Large intestine (tissue), 3 donors: Measurements from ENCODE around the gene BCAS3. TPM values are rescaled to one million over a fixed set of nuclear protein-coding genes. Genes with fewer than 3 reads are reported as not detected.

Source experiments
- DNase-seq, 2 donors: peaks; one replicate each; pipeline versions ENCODE4 v3.0.0 to v3.0.0-alpha.2; 2013
- H3K27ac ChIP-seq: one replicate; pipeline ENCODE4 v1.5.1; 2013; ENCODE audit warnings: low read length
- H3K27me3 ChIP-seq: 2 replicates; pipeline ENCODE4 v1.6.1; 2013; ENCODE audit warnings: low read length; ENCODE audit not compliant: control insufficient read depth, insufficient read depth
- H3K36me3 ChIP-seq: 2 replicates; pipeline ENCODE4 v1.6.1; 2013; ENCODE audit warnings: low read length; ENCODE audit not compliant: control insufficient read depth, insufficient read depth
- H3K4me1 ChIP-seq: one replicate; pipeline ENCODE4 v1.6.1; 2013; ENCODE audit warnings: low read length; ENCODE audit not compliant: control insufficient read depth, insufficient read depth
- H3K4me3 ChIP-seq: one replicate; pipeline ENCODE4 v1.5.1; 2013; ENCODE audit warnings: low read length
- H3K9me3 ChIP-seq: one replicate; pipeline ENCODE4 v1.6.1; 2013; ENCODE audit warnings: mild to moderate bottlenecking, low read depth, low read length, moderate library complexity; ENCODE audit not compliant: control insufficient read depth
- WGBS: methylation state at CpG from one replicate; pipeline ENCODE4 v1.1.5; 2013; ENCODE audit warnings: low lambda C conversion rate; ENCODE audit not compliant: insufficient coverage; 5-methylcytosine and 5-hydroxymethylcytosine counted together
- polyA plus RNA-seq: library from polyadenylated mRNA; unstranded; fragments of 120-200 nt; gene quantifications from one replicate; pipeline ENCODE4 v1.2.1, GENCODE V29; 2013

BCAS3 gene
- polyA plus RNA-seq, 1 donor, result 9.7 TPM

- no CpG with 5 or more reads among the region's 3 CpGs for WGBS
- DNase-seq, result peak in 1 of 2 donors; percentile 2
- no peak overlapping the region for H3K27ac ChIP-seq
- H3K4me3 ChIP-seq, result no peak overlapping the region
- no peaks in the 10 kb centered on the region for H3K36me3 ChIP-seq
- no peaks in the 10 kb centered on the region for H3K4me1 ChIP-seq
- no peaks in the 10 kb centered on the region for H3K27me3 ChIP-seq
- H3K9me3 ChIP-seq, result no peaks in the 10 kb centered on the region
Observed at GRCh38 chr17:60704170-60704569, 26.5 kb downstream of the BCAS3 start.

- Histone ChIP-seq H3K9me3 (no peaks in the 10 kb centered on the region), H3K27me3 (no peaks in the 10 kb centered on the region), H3K4me3 (no peak overlapping the region), H3K4me1 (no peaks in the 10 kb centered on the region), H3K36me3 (peaks cover 2% of the 10 kb centered on the region), H3K27ac (no peak overlapping the region)
- 20% methylated on average over 1 of the region's 2 CpGs for WGBS
- DNase-seq, result no peak
Observed at GRCh38 chr17:60712675-60713074, 35.0 kb downstream of the BCAS3 start.

- Histone ChIP-seq H3K4me3 (no peak overlapping the region), H3K27ac (no peak overlapping the region), H3K4me1 (no peaks in the 10 kb centered on the region), H3K27me3 (no peaks in the 10 kb centered on the region), H3K36me3 (peaks cover 2% of the 10 kb centered on the region), H3K9me3 (no peaks in the 10 kb centered on the region)
- no peak for DNase-seq
- WGBS, result no CpG with 5 or more reads among the region's 2 CpGs
Observed at GRCh38 chr17:60713608-60714007, 36.0 kb downstream of the BCAS3 start.

DNA sequence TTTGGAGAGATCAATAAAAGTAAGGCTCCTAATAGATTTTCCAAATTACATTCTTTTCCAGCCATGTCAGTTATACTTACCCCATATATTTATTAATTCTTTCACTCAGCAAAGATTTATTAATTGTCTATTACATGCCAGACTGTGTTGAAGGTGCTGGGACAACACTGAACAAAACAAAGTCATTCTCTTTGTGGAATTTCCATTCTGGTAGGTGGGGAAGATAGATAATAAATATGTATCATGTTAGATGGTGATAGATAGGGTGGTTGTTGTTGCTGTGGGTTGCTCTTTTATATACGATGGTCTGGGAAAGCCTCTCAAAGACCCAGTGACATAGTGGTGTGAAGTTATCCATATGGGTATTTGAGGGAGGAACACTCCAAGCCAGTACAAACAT is 39.1 kb downstream of the BCAS3 start:
- no peak for DNase-seq
- Histone ChIP-seq H3K27ac (no peak overlapping the region), H3K9me3 (no peaks in the 10 kb centered on the region), H3K36me3 (no peaks in the 10 kb centered on the region), H3K4me1 (no peaks in the 10 kb centered on the region), H3K27me3 (no peaks in the 10 kb centered on the region), H3K4me3 (no peak overlapping the region)
- WGBS, result no CpG with 5 or more reads among the region's 1 CpG

DNA sequence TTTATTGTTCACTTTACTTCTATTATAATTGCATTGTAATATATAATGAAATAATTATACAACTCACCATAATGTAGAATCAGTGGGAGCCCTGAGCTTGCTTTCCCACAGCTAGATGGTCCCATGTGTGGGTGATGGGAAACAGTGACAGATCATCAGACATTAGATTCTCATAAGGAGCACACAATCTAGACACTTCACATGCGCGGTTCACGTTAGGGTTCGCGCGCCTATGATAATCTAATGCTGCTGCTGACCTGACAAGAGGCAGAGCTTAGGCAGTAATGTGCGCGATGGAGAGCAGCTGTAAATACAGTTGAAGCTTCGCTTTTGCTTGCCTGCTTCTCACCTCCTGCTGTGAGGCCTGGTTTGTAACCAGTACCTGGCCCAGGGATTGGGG is 40.2 kb downstream of the BCAS3 start:
- H3K4me3 ChIP-seq, result no peak overlapping the region
- H3K9me3 ChIP-seq, result no peaks in the 10 kb centered on the region
- no peaks in the 10 kb centered on the region for H3K4me1 ChIP-seq
- DNase-seq, result no peak
- no peaks in the 10 kb centered on the region for H3K36me3 ChIP-seq
- H3K27ac ChIP-seq, result no peak overlapping the region
- no peaks in the 10 kb centered on the region for H3K27me3 ChIP-seq
- 87% methylated on average over 3 of the region's 9 CpGs for WGBS

GRCh38 chr17:60720763-60721531 is 43.3 kb downstream of the BCAS3 start:
- no CpG with 5 or more reads among the region's 5 CpGs for whole genome bisulfite sequencing
- Histone ChIP-seq H3K27me3 (no peaks in the 10 kb centered on the region), H3K4me1 (no peaks in the 10 kb centered on the region)

GRCh38 chr17:60724647-60725046 is 47.0 kb downstream of the BCAS3 start:
- Histone ChIP-seq H3K27ac (no peak overlapping the region), H3K36me3 (no peaks in the 10 kb centered on the region), H3K27me3 (no peaks in the 10 kb centered on the region), H3K9me3 (no peaks in the 10 kb centered on the region), H3K4me3 (no peak overlapping the region), H3K4me1 (no peaks in the 10 kb centered on the region)
- DNase-seq, result no peak

More at GRCh38 chr17:60720763-60721531, 43.3 kb downstream of the BCAS3 start:
- DNase-seq, result peak; percentile 24 to 39
- H3K4me3 ChIP-seq, result no peak overlapping the region
- no peaks in the 10 kb centered on the region for H3K9me3 ChIP-seq
- H3K27ac ChIP-seq, result no peak overlapping the region
- no peaks in the 10 kb centered on the region for H3K36me3 ChIP-seq

DNA sequence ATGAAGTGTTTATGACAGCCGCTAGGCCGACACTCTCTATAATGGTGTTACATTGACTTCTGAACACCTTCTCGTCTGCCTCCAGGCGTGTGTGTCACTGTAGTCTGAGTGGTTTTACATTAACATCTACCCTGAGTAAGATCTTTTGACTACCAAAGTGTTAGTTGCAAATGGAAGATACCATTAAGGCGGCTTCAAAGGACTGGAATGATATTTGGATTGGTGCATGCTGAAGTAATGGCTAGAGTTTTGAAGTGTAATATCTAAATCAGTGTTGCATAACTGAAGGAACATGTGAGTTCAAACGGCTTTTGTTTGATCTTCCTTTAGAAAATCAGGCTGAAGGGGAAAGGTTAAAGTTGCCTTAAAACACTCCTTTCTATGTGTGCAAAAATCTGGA is 52.2 kb downstream of the BCAS3 start:
- WGBS, result 0% methylated on average over 1 of the region's 6 CpGs
- DNase-seq, result peak; percentile 9 to 62
- Histone ChIP-seq H3K36me3 (no peaks in the 10 kb centered on the region), H3K9me3 (peaks cover 4% of the 10 kb centered on the region), H3K27me3 (no peaks in the 10 kb centered on the region), H3K27ac (no peak overlapping the region), H3K4me1 (no peaks in the 10 kb centered on the region), H3K4me3 (no peak overlapping the region)

DNA sequence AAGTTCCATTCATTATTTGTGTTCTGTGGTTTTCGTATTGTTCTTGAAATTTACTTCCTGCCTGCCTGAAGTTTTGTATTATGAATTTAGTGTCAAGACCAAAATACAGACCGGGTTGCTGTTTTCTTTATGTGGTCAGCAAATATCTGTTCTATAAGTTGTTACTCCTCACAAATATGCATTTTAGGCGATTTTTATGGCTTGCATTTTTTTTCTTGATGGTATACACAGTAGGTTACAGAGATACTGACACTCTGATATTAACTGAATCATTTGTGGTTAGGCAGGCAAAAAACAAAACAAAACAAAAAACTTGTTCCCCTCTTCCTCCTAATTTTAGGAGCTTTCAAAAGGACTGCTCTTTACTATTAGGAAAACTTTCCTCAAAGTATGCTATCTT is 52.6 kb downstream of the BCAS3 start:
- no peaks in the 10 kb centered on the region for H3K36me3 ChIP-seq
- no peak overlapping the region for H3K4me3 ChIP-seq
- H3K9me3 ChIP-seq, result peaks cover 4% of the 10 kb centered on the region
- no peak overlapping the region for H3K27ac ChIP-seq
- WGBS, result 40% methylated on average over 1 of the region's 3 CpGs
- DNase-seq, result no peak
- H3K4me1 ChIP-seq, result no peaks in the 10 kb centered on the region
- no peaks in the 10 kb centered on the region for H3K27me3 ChIP-seq

DNA sequence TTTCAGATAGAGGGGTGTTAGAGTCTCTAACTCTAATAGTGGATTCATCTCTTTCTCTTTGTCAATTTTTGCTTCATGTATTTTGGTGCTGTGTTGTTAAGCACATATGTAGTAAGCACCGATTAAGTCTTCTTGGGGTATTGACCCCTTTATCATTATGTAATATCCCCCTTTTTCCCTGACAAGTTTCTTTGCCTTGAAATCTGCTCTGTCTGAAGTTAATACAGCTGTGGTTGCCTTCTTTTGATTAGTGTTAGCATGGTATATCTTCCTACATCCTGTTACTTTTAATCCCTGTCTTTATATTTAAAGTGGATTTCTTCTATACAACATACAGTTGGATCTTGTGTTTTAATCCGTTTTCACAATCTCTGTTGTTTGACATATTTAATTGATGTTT is 60.6 kb downstream of the BCAS3 start:
- H3K9me3 ChIP-seq, result peaks cover 4% of the 10 kb centered on the region
- no peaks in the 10 kb centered on the region for H3K4me1 ChIP-seq
- no peak for DNase-seq
- no peaks in the 10 kb centered on the region for H3K27me3 ChIP-seq
- 100% methylated on average over 2 of the region's 2 CpGs for WGBS
- no peak overlapping the region for H3K27ac ChIP-seq
- no peaks in the 10 kb centered on the region for H3K36me3 ChIP-seq
- no peak overlapping the region for H3K4me3 ChIP-seq

- no peak for DNase-seq
- no peak overlapping the region for H3K4me3 ChIP-seq
- H3K36me3 ChIP-seq, result no peaks in the 10 kb centered on the region
- H3K4me1 ChIP-seq, result no peaks in the 10 kb centered on the region
- no peak overlapping the region for H3K27ac ChIP-seq
- no peaks in the 10 kb centered on the region for H3K27me3 ChIP-seq
- H3K9me3 ChIP-seq, result no peaks in the 10 kb centered on the region
- 78% methylated on average over 1 of the region's 4 CpGs for WGBS
Observed at GRCh38 chr17:60740584-60740983, 62.9 kb downstream of the BCAS3 start.
